ENCODE measurements around the gene DRC7. TPM values are rescaled to one million over a fixed set of nuclear protein-coding genes. Genes with fewer than 3 reads are reported as not detected.

DRC7 gene
- total RNA-seq, 1 donor from 2014 or later = 0.04 TPM

DNA sequence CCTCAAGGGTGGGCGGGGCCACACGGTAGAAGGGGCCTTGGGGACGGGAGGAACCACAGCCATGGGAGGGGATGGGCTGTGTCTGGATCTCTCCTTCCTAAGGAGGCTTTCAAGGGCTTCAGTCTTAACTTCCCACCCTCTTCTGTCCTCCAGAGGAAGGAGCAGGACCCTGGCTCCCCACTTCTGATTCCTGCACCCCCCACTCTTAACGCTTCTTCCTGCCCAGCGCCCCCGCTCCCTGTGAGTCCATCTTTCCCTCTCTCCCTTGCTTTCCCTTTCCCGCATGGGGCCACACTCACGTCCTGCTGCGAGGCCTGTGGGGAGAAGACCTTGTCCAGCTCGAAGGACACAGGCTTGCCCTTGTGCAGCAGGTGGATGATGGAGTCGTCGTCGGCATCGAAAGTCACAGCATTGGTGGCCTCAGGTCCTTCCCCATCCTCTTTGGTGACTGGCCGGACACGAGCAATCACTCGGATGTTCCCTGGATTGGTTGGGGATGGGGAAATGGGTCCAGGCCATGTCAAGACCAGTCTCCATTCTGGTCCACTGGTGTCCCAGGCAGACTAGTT is 70.6 kb downstream of the DRC7 start:
- Histone ChIP-seq H3K4me3 (ENCODE audit: low read depth, low read length) (no peak overlapping the region), H3K36me3 (ENCODE audit: control insufficient read depth, insufficient read depth, low read length) (no peaks in the 10 kb centered on the region), H3K27me3 (ENCODE audit: control insufficient read depth, insufficient read depth, low read length) (no peaks in the 10 kb centered on the region)
- TF ChIP-seq, protein P1, sequence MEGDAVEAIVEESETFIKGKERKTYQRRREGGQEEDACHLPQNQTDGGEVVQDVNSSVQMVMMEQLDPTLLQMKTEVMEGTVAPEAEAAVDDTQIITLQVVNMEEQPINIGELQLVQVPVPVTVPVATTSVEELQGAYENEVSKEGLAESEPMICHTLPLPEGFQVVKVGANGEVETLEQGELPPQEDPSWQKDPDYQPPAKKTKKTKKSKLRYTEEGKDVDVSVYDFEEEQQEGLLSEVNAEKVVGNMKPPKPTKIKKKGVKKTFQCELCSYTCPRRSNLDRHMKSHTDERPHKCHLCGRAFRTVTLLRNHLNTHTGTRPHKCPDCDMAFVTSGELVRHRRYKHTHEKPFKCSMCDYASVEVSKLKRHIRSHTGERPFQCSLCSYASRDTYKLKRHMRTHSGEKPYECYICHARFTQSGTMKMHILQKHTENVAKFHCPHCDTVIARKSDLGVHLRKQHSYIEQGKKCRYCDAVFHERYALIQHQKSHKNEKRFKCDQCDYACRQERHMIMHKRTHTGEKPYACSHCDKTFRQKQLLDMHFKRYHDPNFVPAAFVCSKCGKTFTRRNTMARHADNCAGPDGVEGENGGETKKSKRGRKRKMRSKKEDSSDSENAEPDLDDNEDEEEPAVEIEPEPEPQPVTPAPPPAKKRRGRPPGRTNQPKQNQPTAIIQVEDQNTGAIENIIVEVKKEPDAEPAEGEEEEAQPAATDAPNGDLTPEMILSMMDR (IDR thresholded peaks at IDR 0.05; ENCODE audit: insufficient read depth, low read length, poor library complexity, severe bottlenecking) = no peak
- DNase-seq (ENCODE audit: low read depth) = no peak

DNA sequence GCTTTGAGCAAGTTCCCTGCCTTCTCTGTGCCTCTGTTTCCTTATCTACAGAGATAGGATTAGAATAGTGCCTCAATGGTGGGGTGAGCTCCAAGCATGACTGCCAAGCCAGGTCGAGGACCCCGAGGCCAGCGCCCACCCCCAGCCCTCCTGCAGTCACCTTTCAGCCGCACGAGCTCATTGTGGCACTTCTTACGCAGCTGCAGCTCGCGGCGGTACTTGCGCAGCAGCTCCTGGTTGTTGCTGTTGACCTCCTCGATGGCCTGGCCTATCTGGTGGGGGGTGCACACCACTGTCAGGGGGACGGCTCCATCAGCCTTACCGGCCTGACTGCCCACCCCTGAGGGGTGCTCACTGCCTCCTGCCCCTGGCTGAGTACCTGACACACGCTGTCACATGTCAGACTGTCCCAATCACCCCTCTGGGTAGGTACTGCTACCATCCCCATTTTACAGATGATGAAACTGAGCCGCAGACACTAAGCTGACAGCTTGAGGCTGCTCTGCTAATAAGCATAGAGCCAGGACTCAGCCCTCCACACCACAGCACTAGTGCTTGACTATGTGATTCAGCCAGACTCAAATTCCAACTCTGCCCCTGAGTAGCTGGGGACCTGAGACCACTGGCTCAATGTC is 72.2 kb downstream of the DRC7 start:
- TF ChIP-seq, protein P1 (IDR thresholded peaks at IDR 0.05; ENCODE audit: insufficient read depth, low read length, poor library complexity, severe bottlenecking) = no peak
- Histone ChIP-seq H3K4me3 (ENCODE audit: low read depth, low read length) (no peak overlapping the region), H3K27me3 (ENCODE audit: control insufficient read depth, insufficient read depth, low read length) (no peaks in the 10 kb centered on the region), H3K36me3 (ENCODE audit: control insufficient read depth, insufficient read depth, low read length) (no peaks in the 10 kb centered on the region)
- no peak for DNase-seq (ENCODE audit: low read depth)

DNA sequence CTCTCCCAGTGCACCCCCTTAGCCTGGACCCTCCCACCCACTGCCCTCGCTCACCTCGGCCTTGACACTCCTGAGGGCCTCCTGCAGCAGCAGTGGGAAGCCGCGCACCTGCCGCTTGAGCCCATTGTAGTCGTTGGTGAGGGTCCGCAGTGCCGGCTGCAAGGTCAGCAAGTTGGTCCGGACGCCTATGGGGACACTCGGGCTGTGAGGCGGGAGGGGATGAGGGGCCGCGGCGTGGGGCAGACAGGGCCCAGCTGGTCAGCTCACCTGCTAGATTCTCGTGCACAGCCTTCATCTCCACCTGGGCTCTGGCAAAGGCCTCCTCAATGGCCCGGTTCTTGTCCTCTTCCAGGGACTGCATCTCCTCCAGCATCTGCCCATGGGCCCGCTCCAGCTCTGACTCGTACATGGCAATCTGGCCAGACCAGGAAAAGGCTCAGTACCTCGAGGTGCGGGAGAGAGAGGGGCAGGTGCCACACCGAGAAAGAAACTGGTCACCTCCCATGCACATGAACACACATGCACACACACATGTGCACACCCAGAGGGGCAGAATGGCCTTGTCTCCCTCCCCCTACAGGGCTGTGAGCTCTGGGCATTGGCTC is 75.0 kb downstream of the DRC7 start:
- Histone ChIP-seq H3K27me3 (ENCODE audit: control insufficient read depth, insufficient read depth, low read length) (no peaks in the 10 kb centered on the region), H3K36me3 (ENCODE audit: control insufficient read depth, insufficient read depth, low read length) (no peaks in the 10 kb centered on the region), H3K4me3 (ENCODE audit: low read depth, low read length) (no peak overlapping the region)
- DNase-seq (ENCODE audit: low read depth) = no peak
- TF ChIP-seq, protein P1 (IDR thresholded peaks at IDR 0.05; ENCODE audit: insufficient read depth, low read length, poor library complexity, severe bottlenecking) = no peak

DNA sequence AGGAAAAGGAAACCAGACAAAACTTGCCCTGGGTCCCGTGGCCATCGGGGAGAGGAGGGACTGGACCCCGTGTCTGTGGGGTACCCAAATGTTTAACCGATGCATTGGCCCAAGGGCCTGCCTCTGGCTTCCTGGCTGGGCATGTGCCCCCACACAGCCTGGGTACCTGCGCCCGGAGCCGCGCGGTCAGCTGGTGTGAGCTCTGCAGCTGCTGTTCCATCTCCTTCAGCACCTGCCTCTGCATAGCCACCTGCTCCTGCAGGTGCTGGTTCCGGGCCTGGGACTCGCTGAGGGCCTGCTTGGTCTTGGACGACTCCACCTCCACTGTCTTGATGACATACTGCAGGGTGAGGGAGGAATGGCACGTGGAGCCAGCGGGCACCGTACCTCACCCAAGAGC is 75.8 kb downstream of the DRC7 start:
- TF ChIP-seq, protein P1 (IDR thresholded peaks at IDR 0.05; ENCODE audit: insufficient read depth, low read length, poor library complexity, severe bottlenecking) = no peak

DNA sequence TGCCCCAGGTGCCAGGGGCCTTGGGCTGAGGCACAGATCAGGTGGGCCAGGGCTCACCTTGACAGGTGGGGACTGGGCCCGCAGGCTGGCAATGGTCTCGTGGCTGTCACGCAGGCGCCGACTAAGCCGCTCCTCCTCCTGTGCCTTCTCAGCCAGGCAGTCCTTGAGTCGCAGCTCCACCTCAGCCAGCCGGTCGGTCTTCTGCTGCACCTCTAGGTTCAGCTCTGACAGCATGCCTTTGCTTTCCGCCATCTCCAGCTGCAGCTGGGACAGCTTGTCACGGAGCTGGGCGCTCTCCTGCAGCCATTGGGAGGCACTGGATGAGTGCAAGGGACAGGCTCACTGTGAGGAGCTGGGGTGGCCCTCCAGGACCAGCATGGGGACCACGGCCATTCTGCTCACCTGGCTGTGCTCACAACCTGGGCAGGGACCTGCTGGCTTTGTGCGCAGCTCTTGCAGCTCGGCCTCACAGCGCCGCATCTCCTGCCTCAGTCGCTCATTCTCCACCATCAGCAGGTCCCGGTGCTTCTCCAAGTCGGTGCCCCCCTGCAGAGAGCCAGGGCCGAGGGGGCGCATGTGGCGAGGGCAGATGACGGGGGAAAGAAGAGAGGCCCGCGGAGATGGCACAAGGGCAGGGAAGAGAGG is 76.7 kb downstream of the DRC7 start:
- Histone ChIP-seq H3K27me3 (ENCODE audit: control insufficient read depth, insufficient read depth, low read length) (no peaks in the 10 kb centered on the region), H3K4me3 (ENCODE audit: low read depth, low read length) (no peak overlapping the region), H3K36me3 (ENCODE audit: control insufficient read depth, insufficient read depth, low read length) (peaks cover 1% of the 10 kb centered on the region)
- DNase-seq (ENCODE audit: low read depth) = no peak
- TF ChIP-seq, protein P1 (IDR thresholded peaks at IDR 0.05; ENCODE audit: insufficient read depth, low read length, poor library complexity, severe bottlenecking) = no peak

More for the DNA sequence above, 75.8 kb downstream of the DRC7 start:
- no peaks in the 10 kb centered on the region for H3K27me3 ChIP-seq (ENCODE audit: control insufficient read depth, insufficient read depth, low read length)
- DNase-seq (ENCODE audit: low read depth) = no peak
- peaks cover under 1% of the 10 kb centered on the region for H3K36me3 ChIP-seq (ENCODE audit: control insufficient read depth, insufficient read depth, low read length)
- H3K4me3 ChIP-seq (ENCODE audit: low read depth, low read length) = no peak overlapping the region

Data from kidney epithelial cell (primary cell).